ENCODE measurements around the gene CHRNA5.

The CHRNA5 gene

DNA sequence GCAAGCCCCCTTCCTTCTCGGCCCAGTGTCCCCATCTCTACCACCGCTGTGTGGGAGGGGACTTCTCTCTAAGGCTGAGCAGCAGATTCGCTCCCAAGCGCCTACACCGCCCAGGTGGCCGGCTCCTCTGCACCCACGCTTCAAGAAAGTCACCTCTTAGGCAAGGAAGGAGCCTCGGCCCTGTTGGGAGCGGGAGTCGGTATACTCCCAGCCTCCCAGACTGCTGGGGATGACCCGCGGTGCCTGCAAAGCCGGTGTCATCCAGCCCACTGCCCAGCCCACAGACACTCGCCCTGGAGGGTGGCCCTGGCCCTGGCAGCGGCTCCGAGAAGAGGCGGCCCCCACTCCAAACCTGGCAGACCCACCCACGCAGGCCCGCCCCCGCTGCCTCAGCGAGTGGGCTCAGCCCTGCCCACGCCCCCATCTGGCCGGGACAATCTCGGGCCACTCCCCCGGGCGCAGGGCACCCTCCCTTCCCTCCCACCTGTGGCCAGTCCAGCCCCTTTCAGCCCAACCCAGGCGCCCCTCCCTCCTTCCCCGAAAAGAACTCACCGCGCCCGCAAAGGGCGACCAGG lies 75.3 kb downstream of the CHRNA5 start:
- H3K9ac ChIP-seq (ENCODE audit: low read length), result no peak overlapping the region
- no peak overlapping the region for H3K27ac ChIP-seq (ENCODE audit: low read length)
- no peaks in the 10 kb centered on the region for H3K9me2 ChIP-seq (replicated peaks; ENCODE audit: insufficient read depth, low read length)
- no peaks in the 10 kb centered on the region for H3K27me3 ChIP-seq (replicated peaks; ENCODE audit: insufficient read depth, low read length)
- H3K9me3 ChIP-seq (replicated peaks; ENCODE audit: insufficient read depth, low read length), result no peaks in the 10 kb centered on the region
- H4K20me1 ChIP-seq (ENCODE audit: insufficient read depth, low read length), result no peaks in the 10 kb centered on the region
- no peaks in the 10 kb centered on the region for H3F3A ChIP-seq (ENCODE audit: insufficient read depth, low read length)
- no peaks in the 10 kb centered on the region for H3K4me1 ChIP-seq (ENCODE audit: low read length)
- H3K79me2 ChIP-seq (ENCODE audit: low read length), result no peaks in the 10 kb centered on the region
- no peak overlapping the region for H3K4me2 ChIP-seq (ENCODE audit: low read depth, low read length)
- H2AFZ ChIP-seq (ENCODE audit: low read length), result 0 out of 2 replicates have a peak overlapping the region, but pooled peaks have one; percentile 23
- H3K4me3 ChIP-seq (ENCODE audit: low read length), result no peak overlapping the region
- DNase-seq, result no peak
- TF ChIP-seq EZH2 (optimal IDR thresholded peaks at IDR 0.05; ENCODE audit: low read depth, low read length) (no peak), EZH2phosphoT487 (IDR thresholded peaks at IDR 0.05; ENCODE audit: low read length) (no peak)
- TF ChIP-seq, protein P1, sequence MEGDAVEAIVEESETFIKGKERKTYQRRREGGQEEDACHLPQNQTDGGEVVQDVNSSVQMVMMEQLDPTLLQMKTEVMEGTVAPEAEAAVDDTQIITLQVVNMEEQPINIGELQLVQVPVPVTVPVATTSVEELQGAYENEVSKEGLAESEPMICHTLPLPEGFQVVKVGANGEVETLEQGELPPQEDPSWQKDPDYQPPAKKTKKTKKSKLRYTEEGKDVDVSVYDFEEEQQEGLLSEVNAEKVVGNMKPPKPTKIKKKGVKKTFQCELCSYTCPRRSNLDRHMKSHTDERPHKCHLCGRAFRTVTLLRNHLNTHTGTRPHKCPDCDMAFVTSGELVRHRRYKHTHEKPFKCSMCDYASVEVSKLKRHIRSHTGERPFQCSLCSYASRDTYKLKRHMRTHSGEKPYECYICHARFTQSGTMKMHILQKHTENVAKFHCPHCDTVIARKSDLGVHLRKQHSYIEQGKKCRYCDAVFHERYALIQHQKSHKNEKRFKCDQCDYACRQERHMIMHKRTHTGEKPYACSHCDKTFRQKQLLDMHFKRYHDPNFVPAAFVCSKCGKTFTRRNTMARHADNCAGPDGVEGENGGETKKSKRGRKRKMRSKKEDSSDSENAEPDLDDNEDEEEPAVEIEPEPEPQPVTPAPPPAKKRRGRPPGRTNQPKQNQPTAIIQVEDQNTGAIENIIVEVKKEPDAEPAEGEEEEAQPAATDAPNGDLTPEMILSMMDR (IDR thresholded peaks at IDR 0.05; ENCODE audit: low read length), result no peak
- H3K36me3 ChIP-seq (replicated peaks; ENCODE audit: insufficient read depth, low read length), result no peaks in the 10 kb centered on the region

DNA sequence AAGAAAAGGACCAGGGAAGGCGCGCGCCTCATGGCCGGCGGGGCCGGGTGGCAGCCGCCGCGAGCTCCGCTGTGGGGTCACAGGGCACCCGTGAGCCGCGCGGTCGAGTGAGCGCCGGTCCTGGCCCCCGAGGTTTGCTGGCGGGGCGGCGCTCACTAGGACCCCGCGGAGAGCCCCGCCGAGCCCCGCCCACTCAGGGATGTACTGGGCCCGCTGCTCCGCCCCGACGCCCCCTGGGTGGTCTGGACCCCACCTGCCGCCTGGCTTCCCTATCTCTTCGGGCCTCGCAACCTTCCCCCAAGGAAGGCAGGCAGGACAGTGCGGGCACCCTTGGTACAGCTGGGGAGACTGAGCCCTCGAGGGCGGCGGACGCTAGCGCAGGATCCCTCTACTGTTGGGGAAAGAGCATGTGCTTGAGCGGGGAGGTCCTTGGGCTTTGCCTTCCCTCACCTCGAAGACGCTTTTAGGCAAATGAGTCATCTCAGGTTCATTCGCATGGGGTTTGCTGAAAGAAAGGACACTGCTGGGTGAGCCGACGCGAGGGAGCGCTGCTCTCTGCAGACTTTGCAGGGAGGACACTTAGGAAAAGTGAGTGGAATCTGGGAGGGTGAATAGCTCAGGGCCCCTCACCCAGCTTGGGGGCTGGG lies 75.9 kb downstream of the CHRNA5 start, which contains the start of gene CHRNB4:
Gene CHRNB4 (minus strand): TSS at position 109 of the 647 bp plus-strand sequence. CDS start 77 bp downstream, at position 32.
- Histone ChIP-seq H3F3A (ENCODE audit: insufficient read depth, low read length) (no peaks in the 10 kb centered on the region), H2AFZ (ENCODE audit: low read length) (0 out of 2 replicates have a peak within 1 kb of the TSS, but pooled peaks have one; percentile 23), H3K27me3 (replicated peaks; ENCODE audit: insufficient read depth, low read length) (no peaks in the 10 kb centered on the region), H3K27ac (ENCODE audit: low read length) (no peak within 1 kb of the TSS), H3K4me1 (ENCODE audit: low read length) (no peaks in the 10 kb centered on the region), H3K9me3 (replicated peaks; ENCODE audit: insufficient read depth, low read length) (no peaks in the 10 kb centered on the region), H3K4me3 (ENCODE audit: low read length) (no peak within 1 kb of the TSS), H3K4me2 (ENCODE audit: low read depth, low read length) (no peak within 1 kb of the TSS), H3K36me3 (replicated peaks; ENCODE audit: insufficient read depth, low read length) (no peaks in the 10 kb centered on the region), H4K20me1 (ENCODE audit: insufficient read depth, low read length) (no peaks in the 10 kb centered on the region), H3K9me2 (replicated peaks; ENCODE audit: insufficient read depth, low read length) (no peaks in the 10 kb centered on the region), H3K79me2 (ENCODE audit: low read length) (no peaks in the 10 kb centered on the region), H3K9ac (ENCODE audit: low read length) (no peak within 1 kb of the TSS)
- TF ChIP-seq, protein P1 (IDR thresholded peaks at IDR 0.05; ENCODE audit: low read length), result no peak
- TF ChIP-seq EZH2phosphoT487 (IDR thresholded peaks at IDR 0.05; ENCODE audit: low read length), result no peak
- no peak for TF ChIP-seq EZH2 (optimal IDR thresholded peaks at IDR 0.05; ENCODE audit: low read depth, low read length)
- DNase-seq, result no peak

DNA sequence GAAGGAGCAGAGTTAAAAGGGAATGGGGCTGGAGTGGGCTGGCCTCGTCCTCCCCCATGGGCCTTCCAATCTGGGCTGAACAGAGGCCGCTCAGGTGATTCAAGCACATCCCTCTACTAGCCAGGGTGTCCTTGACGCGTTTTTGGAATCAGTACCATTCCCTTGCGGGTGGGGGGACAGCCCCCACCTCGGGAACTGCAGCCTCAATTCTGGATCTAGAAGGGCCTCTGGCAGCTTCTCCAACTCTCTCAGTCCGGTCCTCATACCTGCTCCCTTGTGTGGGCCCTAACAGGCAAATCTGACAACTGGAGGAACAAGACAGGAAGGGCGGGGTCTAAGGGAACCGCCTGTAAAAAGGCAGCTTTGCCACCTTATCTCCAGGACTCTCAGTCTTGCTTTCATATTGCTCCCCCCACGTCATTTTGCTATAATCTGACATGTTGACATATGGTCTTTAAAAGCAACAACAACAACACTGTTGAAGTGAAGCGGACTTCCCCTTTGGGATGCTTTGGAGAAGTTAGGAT lies 76.5 kb downstream of the CHRNA5 start:
- DNase-seq, result no peak
- H3K4me3 ChIP-seq (ENCODE audit: low read length), result no peak overlapping the region
- TF ChIP-seq EZH2phosphoT487 (IDR thresholded peaks at IDR 0.05; ENCODE audit: low read length), result no peak
- TF ChIP-seq, protein P1 (IDR thresholded peaks at IDR 0.05; ENCODE audit: low read length), result no peak
- no peak for TF ChIP-seq EZH2 (optimal IDR thresholded peaks at IDR 0.05; ENCODE audit: low read depth, low read length)
- H3K9me2 ChIP-seq (replicated peaks; ENCODE audit: insufficient read depth, low read length), result no peaks in the 10 kb centered on the region
- no peak overlapping the region for H3K9ac ChIP-seq (ENCODE audit: low read length)
- no peaks in the 10 kb centered on the region for H4K20me1 ChIP-seq (ENCODE audit: insufficient read depth, low read length)
- no peak overlapping the region for H3K4me2 ChIP-seq (ENCODE audit: low read depth, low read length)
- no peaks in the 10 kb centered on the region for H3F3A ChIP-seq (ENCODE audit: insufficient read depth, low read length)
- no peaks in the 10 kb centered on the region for H3K4me1 ChIP-seq (ENCODE audit: low read length)
- no peaks in the 10 kb centered on the region for H3K27me3 ChIP-seq (replicated peaks; ENCODE audit: insufficient read depth, low read length)
- H3K9me3 ChIP-seq (replicated peaks; ENCODE audit: insufficient read depth, low read length), result no peaks in the 10 kb centered on the region
- H3K79me2 ChIP-seq (ENCODE audit: low read length), result no peaks in the 10 kb centered on the region
- H3K36me3 ChIP-seq (replicated peaks; ENCODE audit: insufficient read depth, low read length), result no peaks in the 10 kb centered on the region
- H3K27ac ChIP-seq (ENCODE audit: low read length), result no peak overlapping the region
- H2AFZ ChIP-seq (ENCODE audit: low read length), result no peak overlapping the region

All from MM.1S (cell line).